ENCODE results near the gene SNRNP200. TPM values are rescaled to one million over a fixed set of nuclear protein-coding genes. Genes with fewer than 3 reads are reported as not detected.

SNRNP200 gene
- total RNA-seq, 1 experiment from 2014 or later = 231 TPM

DNA sequence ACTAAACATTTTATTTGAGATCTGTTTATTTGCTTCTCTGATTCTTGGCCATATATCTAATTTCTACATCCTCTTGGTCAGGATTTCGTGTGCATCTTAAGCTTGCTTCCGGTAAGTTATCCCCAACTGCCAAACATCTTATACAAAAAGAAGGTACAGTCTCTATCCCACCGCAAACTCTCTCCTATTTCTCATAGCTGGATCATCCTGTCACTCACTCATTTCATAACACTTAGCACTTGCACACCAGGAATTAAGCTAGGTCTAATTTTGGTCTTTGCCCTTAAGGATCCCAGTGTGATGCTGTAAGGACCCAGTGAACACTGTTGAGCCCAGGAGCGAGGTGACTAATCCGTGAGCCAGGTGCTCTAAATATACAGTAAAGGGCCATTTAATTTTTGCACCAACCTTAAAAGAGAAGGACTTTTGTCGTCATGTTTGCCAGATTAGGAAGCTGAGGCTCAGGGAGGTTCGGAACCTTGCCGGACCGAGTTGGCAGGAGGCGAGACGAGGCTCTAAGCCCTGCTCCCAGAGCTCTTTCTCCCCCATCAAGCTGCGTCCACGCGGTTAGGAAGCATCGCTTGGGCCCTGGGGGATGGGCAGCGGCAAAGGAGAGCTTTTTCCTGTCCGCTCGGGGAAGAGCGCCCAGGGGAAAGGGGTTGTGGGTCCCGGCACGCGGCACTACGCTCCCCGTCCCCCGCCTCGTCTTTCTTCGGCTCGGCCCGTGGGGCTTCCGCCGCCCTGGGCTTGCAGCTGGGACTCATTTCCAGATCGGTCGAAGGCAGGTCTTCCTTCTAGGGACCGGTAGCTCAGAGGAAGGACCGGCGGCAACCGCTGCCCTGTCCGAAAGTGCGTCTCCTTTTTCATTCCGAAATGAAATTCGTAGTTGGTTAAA lies 15.6 kb upstream of the SNRNP200 start:
- DNase-seq (ENCODE audit: low read depth, low spot score) (no peak), ATAC-seq (peak; percentile 64)
- H3K4me3 ChIP-seq (ENCODE audit: low read depth in 2 of 2, low read length in 2 of 2) = peak overlapping the region; percentile 76 to 78
- no peaks in the 10 kb centered on the region for H3K9me3 ChIP-seq (ENCODE audit: control insufficient read depth, insufficient read depth, low read depth, low read length)
- H3K27me3 ChIP-seq (ENCODE audit: control insufficient read depth, insufficient read depth, low read length) = no peaks in the 10 kb centered on the region
- no peaks in the 10 kb centered on the region; the same call in 1 of the 2 replicates for H3K36me3 ChIP-seq (ENCODE audit: control insufficient read depth, insufficient read depth, low read length)
- BruUV-seq (replicated peaks) = no TSS peak
- H3K27ac ChIP-seq (ENCODE audit: low read length) = peak overlapping the region; percentile 93
- intact Hi-C loops (cut with micrococcal nuclease; ENCODE audit: unreplicated experiment) = no loop called here
- TF ChIP-seq POLR2AphosphoS5 (IDR thresholded peaks at IDR 0.05; ENCODE audit: low read depth, low read length) (no peak), TCF7L2 (IDR thresholded peaks at IDR 0.05; ENCODE audit: low read depth, low read length) (0 out of 2 replicates have a peak, but pooled peaks have one; percentile 12)
- peaks cover 22% of the 10 kb centered on the region for H3K4me1 ChIP-seq (ENCODE audit: control insufficient read depth, insufficient read depth, low read length)
- CTCF ChIA-PET = interaction anchor here (0.6 kb wide), 1 partner anchor 189 kb away, joined by 3 read pairs; no protein-coding TSS in a partner anchor
- POLR2A ChIA-PET = interaction anchor here (0.5 to 1.5 kb wide), 2 partner anchors 14 to 20 kb away, joined by 4 to 6 read pairs; partner anchors contain the start of gene NCAPH
- in situ Hi-C loops (cut with HindIII; ENCODE audit: low pct_unique_long_range_greater_than_20kb, low sequenced_read_pairs) = no loop called here

DNA sequence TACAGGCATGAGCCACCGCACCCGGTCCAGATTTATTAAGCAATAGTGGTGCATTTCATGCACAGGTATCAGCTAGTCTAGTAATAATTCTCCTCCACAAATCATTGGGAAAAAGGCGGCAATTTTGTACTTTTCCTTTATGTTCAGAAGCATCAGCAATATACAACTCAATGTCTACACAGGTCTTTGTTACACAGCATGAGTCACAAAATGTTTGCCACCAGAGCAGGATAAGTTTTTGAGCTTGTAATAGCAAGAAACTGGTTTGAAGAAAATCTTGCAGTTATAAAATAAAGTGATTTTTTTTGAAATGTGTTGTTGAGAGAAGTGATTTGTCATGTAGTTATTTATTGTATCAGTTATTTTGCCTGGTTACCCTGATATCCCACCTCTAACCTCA lies 15.0 kb upstream of the SNRNP200 start:
- Histone ChIP-seq H3K27me3 (ENCODE audit: control insufficient read depth, insufficient read depth, low read length) (no peaks in the 10 kb centered on the region), H3K36me3 (ENCODE audit: control insufficient read depth, insufficient read depth, low read length) (no peaks in the 10 kb centered on the region; the same call in 1 of the 2 replicates), H3K4me3 (ENCODE audit: low read depth in 2 of 2, low read length in 2 of 2) (peak overlapping the region; percentile 76 to 78), H3K27ac (ENCODE audit: low read length) (peak overlapping the region; percentile 93), H3K9me3 (ENCODE audit: control insufficient read depth, insufficient read depth, low read depth, low read length) (no peaks in the 10 kb centered on the region), H3K4me1 (ENCODE audit: control insufficient read depth, insufficient read depth, low read length) (peaks cover 29% of the 10 kb centered on the region)
- intact Hi-C loops (cut with micrococcal nuclease; ENCODE audit: unreplicated experiment) = no loop called here
- CTCF ChIA-PET = interaction anchor here (0.6 kb wide), 1 partner anchor 189 kb away, joined by 3 read pairs; no protein-coding TSS in a partner anchor
- in situ Hi-C loops (cut with HindIII; ENCODE audit: low pct_unique_long_range_greater_than_20kb, low sequenced_read_pairs) = no loop called here
- TSS peak; percentile 83 for BruUV-seq (replicated peaks)
- TF ChIP-seq, protein P1, sequence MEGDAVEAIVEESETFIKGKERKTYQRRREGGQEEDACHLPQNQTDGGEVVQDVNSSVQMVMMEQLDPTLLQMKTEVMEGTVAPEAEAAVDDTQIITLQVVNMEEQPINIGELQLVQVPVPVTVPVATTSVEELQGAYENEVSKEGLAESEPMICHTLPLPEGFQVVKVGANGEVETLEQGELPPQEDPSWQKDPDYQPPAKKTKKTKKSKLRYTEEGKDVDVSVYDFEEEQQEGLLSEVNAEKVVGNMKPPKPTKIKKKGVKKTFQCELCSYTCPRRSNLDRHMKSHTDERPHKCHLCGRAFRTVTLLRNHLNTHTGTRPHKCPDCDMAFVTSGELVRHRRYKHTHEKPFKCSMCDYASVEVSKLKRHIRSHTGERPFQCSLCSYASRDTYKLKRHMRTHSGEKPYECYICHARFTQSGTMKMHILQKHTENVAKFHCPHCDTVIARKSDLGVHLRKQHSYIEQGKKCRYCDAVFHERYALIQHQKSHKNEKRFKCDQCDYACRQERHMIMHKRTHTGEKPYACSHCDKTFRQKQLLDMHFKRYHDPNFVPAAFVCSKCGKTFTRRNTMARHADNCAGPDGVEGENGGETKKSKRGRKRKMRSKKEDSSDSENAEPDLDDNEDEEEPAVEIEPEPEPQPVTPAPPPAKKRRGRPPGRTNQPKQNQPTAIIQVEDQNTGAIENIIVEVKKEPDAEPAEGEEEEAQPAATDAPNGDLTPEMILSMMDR (IDR thresholded peaks at IDR 0.05) = no peak
- TF ChIP-seq TCF7L2 (IDR thresholded peaks at IDR 0.05; ENCODE audit: low read depth, low read length) = no peak
- TF ChIP-seq SIN3A (IDR thresholded peaks at IDR 0.05; ENCODE audit: borderline replicate concordance, insufficient read depth, low read depth, low read length) = no peak
- TF ChIP-seq, protein P2, sequence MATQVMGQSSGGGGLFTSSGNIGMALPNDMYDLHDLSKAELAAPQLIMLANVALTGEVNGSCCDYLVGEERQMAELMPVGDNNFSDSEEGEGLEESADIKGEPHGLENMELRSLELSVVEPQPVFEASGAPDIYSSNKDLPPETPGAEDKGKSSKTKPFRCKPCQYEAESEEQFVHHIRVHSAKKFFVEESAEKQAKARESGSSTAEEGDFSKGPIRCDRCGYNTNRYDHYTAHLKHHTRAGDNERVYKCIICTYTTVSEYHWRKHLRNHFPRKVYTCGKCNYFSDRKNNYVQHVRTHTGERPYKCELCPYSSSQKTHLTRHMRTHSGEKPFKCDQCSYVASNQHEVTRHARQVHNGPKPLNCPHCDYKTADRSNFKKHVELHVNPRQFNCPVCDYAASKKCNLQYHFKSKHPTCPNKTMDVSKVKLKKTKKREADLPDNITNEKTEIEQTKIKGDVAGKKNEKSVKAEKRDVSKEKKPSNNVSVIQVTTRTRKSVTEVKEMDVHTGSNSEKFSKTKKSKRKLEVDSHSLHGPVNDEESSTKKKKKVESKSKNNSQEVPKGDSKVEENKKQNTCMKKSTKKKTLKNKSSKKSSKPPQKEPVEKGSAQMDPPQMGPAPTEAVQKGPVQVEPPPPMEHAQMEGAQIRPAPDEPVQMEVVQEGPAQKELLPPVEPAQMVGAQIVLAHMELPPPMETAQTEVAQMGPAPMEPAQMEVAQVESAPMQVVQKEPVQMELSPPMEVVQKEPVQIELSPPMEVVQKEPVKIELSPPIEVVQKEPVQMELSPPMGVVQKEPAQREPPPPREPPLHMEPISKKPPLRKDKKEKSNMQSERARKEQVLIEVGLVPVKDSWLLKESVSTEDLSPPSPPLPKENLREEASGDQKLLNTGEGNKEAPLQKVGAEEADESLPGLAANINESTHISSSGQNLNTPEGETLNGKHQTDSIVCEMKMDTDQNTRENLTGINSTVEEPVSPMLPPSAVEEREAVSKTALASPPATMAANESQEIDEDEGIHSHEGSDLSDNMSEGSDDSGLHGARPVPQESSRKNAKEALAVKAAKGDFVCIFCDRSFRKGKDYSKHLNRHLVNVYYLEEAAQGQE (IDR thresholded peaks at IDR 0.05; ENCODE audit: insufficient read depth in 1 of 2, low read depth in 2 of 2, low read length in 1 of 2) = no peak
- no peak for ATAC-seq
- DNase-seq (ENCODE audit: low read depth, low spot score) = no peak
- POLR2A ChIA-PET = interaction anchor here (1.5 kb wide), 1 partner anchor 15 kb away, joined by 6 read pairs; the partner anchor contains the start of gene NCAPH

Measured in Panc1 (cell line).